OCI-LY7 (cell line): ENCODE measurements around the gene SLC39A7.

Source experiments
- CTCF ChIP-seq: fragments of 200-600 bp; sonication (generic); conservative IDR thresholded peaks from 2 replicates; pipeline ENCODE4 v1.5.1; 2014; ENCODE audit warnings: mild to moderate bottlenecking, antibody characterized with exemption, low read length, moderate library complexity, mixed read lengths
- EZH2phosphoT487 ChIP-seq: fragments of 200-600 bp; sonication (generic); IDR thresholded peaks from 2 replicates; pipeline ENCODE4 v1.6.1; 2018; ENCODE audit warnings: low read depth, borderline replicate concordance, mild to moderate bottlenecking, mixed run types, antibody characterized with exemption, low read length, moderate library complexity, mixed read lengths

- TF ChIP-seq CTCF (no peak), EZH2phosphoT487 (no peak)
Measured at GRCh38 chr6:33206027-33206863, 5.6 kb downstream of the SLC39A7 start.
